GM12878 (cell line): Measurements from ENCODE around the gene POU6F2.

Source experiments
- BCL11A ChIP-seq: IDR thresholded peaks from 2 replicates; pipeline ENCODE4 v1.6.1; 2011; ENCODE audit warnings: low read depth, low read length
- BRCA1 ChIP-seq: IDR thresholded peaks from 2 replicates; pipeline ENCODE4 v1.6.1; 2011; ENCODE audit warnings: low read depth, low read length, improper control_type of control experiment
- CEBPB ChIP-seq, 2 experiments: fragments of 150-350 bp in 1 of 2; IDR thresholded peaks; 2 replicates each; pipeline ENCODE4 v1.6.1; 2012 to 2014; ENCODE audit warnings: low read depth in 2 of 2, low read length in 2 of 2, borderline replicate concordance in 1 of 2, inconsistent platforms in 1 of 2
- LARP7 ChIP-seq: fragments of 450-650 bp; IDR thresholded peaks from 2 replicates; pipeline ENCODE4 v1.6.1; 2017; ENCODE audit warnings: mild to moderate bottlenecking
- NR2C1 ChIP-seq: fragments of 450-650 bp; IDR thresholded peaks from 2 replicates; pipeline ENCODE4 v1.6.1; 2017; ENCODE audit warnings: antibody characterized with exemption, mild to moderate bottlenecking, moderate library complexity
- RB1 ChIP-seq: fragments of 450-650 bp; formaldehyde crosslinking; IDR thresholded peaks from 2 replicates; pipeline ENCODE4 v1.6.1; 2017; ENCODE audit warnings: mild to moderate bottlenecking, borderline replicate concordance
- RCOR1 ChIP-seq: conservative IDR thresholded peaks from 2 replicates; pipeline ENCODE4 v1.6.1; 2012; ENCODE audit warnings: low read depth, low read length, improper control_type of control experiment
- TARDBP ChIP-seq: IDR thresholded peaks from 2 replicates; pipeline ENCODE4 v1.6.1; 2016; ENCODE audit warnings: borderline replicate concordance
- YY1 ChIP-seq: IDR thresholded peaks from 2 replicates; pipeline ENCODE4 v1.6.1; 2011; ENCODE audit warnings: low read depth, mild to moderate bottlenecking, low read length
- TF ChIP-seq, protein P1 (sequence below): IDR thresholded peaks from 2 replicates; pipeline ENCODE4 v1.6.1; 2011; ENCODE audit warnings: borderline replicate concordance, low read depth, mild to moderate bottlenecking, moderate library complexity, low read length; ENCODE audit not compliant: insufficient read depth, poor library complexity, severe bottlenecking
- TF ChIP-seq, protein P2 (sequence below), 3 experiments: IDR thresholded peaks in 2 of 3; conservative IDR thresholded peaks in 1 of 3; 2 replicates each; pipeline ENCODE4 v1.5.1; 2011; ENCODE audit warnings: low read depth in 3 of 3, low read length in 3 of 3, mild to moderate bottlenecking in 3 of 3, control low read depth in 2 of 3, moderate library complexity in 2 of 3, inconsistent platforms in 1 of 3, mixed read lengths in 1 of 3; ENCODE audit not compliant: control insufficient read depth in 2 of 3, insufficient read depth in 1 of 3; ENCODE audit errors: extremely low read depth in 1 of 3
- TF ChIP-seq, protein P3 (sequence below): IDR thresholded peaks from 2 replicates; pipeline ENCODE4 v1.6.1; 2011; ENCODE audit warnings: low read depth, low read length, improper control_type of control experiment, borderline replicate concordance

DNA sequence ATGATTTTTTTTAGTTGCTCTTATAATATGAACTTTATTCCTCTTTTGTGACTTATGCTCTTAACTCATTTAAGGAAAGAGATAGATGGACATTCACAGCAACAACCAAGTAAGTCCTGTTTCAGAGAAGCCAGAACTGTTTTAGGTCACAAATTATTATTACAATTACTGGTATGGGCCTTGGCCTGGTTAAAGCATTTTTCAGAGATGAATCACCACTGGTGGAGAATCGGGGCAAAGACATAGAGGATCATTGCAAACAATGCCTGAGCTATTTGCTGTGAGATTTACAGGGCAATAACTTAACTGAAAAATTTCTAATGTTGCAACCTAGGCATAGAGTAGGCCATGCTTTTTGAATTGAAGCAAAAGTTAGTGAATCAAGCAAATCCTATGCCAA lies 450.5 kb downstream of the POU6F2 start:
- TF ChIP-seq YY1 (no peak), NR2C1 (no peak), RB1 (no peak), RCOR1 (no peak), CEBPB (IDR thresholded peaks at IDR 0.05; ENCODE audit: borderline replicate concordance in 1 of 2, low read depth in 2 of 2, low read length in 2 of 2) (no peak), BRCA1 (no peak), LARP7 (no peak), BCL11A (no peak), TARDBP (no peak)
- TF ChIP-seq, protein P1, sequence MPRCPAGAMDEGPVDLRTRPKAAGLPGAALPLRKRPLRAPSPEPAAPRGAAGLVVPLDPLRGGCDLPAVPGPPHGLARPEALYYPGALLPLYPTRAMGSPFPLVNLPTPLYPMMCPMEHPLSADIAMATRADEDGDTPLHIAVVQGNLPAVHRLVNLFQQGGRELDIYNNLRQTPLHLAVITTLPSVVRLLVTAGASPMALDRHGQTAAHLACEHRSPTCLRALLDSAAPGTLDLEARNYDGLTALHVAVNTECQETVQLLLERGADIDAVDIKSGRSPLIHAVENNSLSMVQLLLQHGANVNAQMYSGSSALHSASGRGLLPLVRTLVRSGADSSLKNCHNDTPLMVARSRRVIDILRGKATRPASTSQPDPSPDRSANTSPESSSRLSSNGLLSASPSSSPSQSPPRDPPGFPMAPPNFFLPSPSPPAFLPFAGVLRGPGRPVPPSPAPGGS = no peak
- TF ChIP-seq, protein P2, sequence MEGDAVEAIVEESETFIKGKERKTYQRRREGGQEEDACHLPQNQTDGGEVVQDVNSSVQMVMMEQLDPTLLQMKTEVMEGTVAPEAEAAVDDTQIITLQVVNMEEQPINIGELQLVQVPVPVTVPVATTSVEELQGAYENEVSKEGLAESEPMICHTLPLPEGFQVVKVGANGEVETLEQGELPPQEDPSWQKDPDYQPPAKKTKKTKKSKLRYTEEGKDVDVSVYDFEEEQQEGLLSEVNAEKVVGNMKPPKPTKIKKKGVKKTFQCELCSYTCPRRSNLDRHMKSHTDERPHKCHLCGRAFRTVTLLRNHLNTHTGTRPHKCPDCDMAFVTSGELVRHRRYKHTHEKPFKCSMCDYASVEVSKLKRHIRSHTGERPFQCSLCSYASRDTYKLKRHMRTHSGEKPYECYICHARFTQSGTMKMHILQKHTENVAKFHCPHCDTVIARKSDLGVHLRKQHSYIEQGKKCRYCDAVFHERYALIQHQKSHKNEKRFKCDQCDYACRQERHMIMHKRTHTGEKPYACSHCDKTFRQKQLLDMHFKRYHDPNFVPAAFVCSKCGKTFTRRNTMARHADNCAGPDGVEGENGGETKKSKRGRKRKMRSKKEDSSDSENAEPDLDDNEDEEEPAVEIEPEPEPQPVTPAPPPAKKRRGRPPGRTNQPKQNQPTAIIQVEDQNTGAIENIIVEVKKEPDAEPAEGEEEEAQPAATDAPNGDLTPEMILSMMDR (IDR thresholded peaks at IDR 0.05 in 2 of 3, conservative IDR thresholded peaks at IDR 0.05 in 1 of 3; ENCODE audit: control insufficient read depth in 2 of 3, extremely low read depth in 1 of 3, insufficient read depth in 1 of 3, low read depth in 3 of 3, low read length in 3 of 3) = no peak
- TF ChIP-seq, protein P3, sequence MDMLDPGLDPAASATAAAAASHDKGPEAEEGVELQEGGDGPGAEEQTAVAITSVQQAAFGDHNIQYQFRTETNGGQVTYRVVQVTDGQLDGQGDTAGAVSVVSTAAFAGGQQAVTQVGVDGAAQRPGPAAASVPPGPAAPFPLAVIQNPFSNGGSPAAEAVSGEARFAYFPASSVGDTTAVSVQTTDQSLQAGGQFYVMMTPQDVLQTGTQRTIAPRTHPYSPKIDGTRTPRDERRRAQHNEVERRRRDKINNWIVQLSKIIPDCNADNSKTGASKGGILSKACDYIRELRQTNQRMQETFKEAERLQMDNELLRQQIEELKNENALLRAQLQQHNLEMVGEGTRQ = no peak
